GM12878 (cell line): Measurements from ENCODE around the gene SRC. TPM values are rescaled to one million over a fixed set of nuclear protein-coding genes. Genes with fewer than 3 reads are reported as not detected.

ENCODE experiments used
- HCFC1 ChIP-seq: fragments of 150-350 bp; IDR thresholded peaks from 2 replicates; pipeline ENCODE4 v1.6.1; 2014; ENCODE audit warnings: low read length
- HDAC6 ChIP-seq: fragments of 200-600 bp; sonication (generic); IDR thresholded peaks from one replicate; pipeline ENCODE4 v1.8.0; 2017; ENCODE audit warnings: antibody characterized with exemption; ENCODE audit not compliant: unreplicated experiment
- MTA3 ChIP-seq: IDR thresholded peaks from 2 replicates; pipeline ENCODE4 v1.6.1; 2012; ENCODE audit warnings: low read length, inconsistent platforms, borderline replicate concordance
- NFYA ChIP-seq: IDR thresholded peaks from 2 replicates; pipeline ENCODE4 v1.6.1; 2011; ENCODE audit warnings: low read depth, mild to moderate bottlenecking, low read length, improper control_type of control experiment, borderline replicate concordance
- RAD51 ChIP-seq: fragments of 450-650 bp; IDR thresholded peaks from 2 replicates; pipeline ENCODE4 v1.6.1; 2016; ENCODE audit warnings: moderate library complexity, mild to moderate bottlenecking, inconsistent platforms
- RCOR1 ChIP-seq: conservative IDR thresholded peaks from 2 replicates; pipeline ENCODE4 v1.6.1; 2012; ENCODE audit warnings: low read depth, low read length, improper control_type of control experiment
- SRF ChIP-seq, 2 experiments: IDR thresholded peaks; 2 replicates each; pipeline ENCODE4 v1.6.1; 2011; ENCODE audit warnings: low read depth in 2 of 2, low read length in 2 of 2, mild to moderate bottlenecking in 1 of 2, moderate library complexity in 1 of 2
- ZBED1 ChIP-seq: IDR thresholded peaks from 2 replicates; pipeline ENCODE4 v1.6.1; 2016; ENCODE audit warnings: borderline replicate concordance
- polyA plus RNA-seq, 11 experiments: library from polyadenylated mRNA; depleted of rRNA in 4 of 11; unstranded in 6 of 11; stranded (reverse) in 5 of 11; fragments of >200 nt; fragmentation: Nextera tagmentation in 4 of 11; fragmentation: Illumina TruSeq in 1 of 11; extraction: Ambion mirVana in 4 of 11; extraction: Trizol in 1 of 11; gene quantifications; 1 replicate in 1 of 11; 2 replicates in 10 of 11; pipeline versions ENCODE4 v1.2.1 to v1.2.3, GENCODE V29; 2011 to 2016; ENCODE audit warnings: inconsistent platforms in 2 of 11, missing spikeins in 2 of 11, low read depth in 1 of 11
- total RNA-seq, 4 experiments: library from RNA; depleted of rRNA in 3 of 4; stranded (reverse); fragments of >200 nt in 3 of 4; fragmentation: Illumina TruSeq in 1 of 4; extraction: Trizol in 1 of 4; gene quantifications; 2 replicates each; pipeline versions ENCODE4 v1.2.1 to v1.2.3, GENCODE V29; 2013 to 2021
- TF ChIP-seq, protein P1 (sequence below): fragments of 450-650 bp; IDR thresholded peaks from 2 replicates; pipeline ENCODE4 v1.6.1; 2016; ENCODE audit warnings: mild to moderate bottlenecking
- TF ChIP-seq, protein P2 (sequence below): IDR thresholded peaks from 2 replicates; pipeline ENCODE4 v1.6.1; 2011; ENCODE audit warnings: borderline replicate concordance, low read depth, mild to moderate bottlenecking, moderate library complexity, mixed read lengths, low read length; ENCODE audit not compliant: insufficient read depth; ENCODE audit errors: extremely low read length
- TF ChIP-seq, protein P3 (sequence below): fragments of 450-650 bp; IDR thresholded peaks from 2 replicates; pipeline ENCODE4 v1.6.1; 2018; ENCODE audit warnings: borderline replicate concordance, mild to moderate bottlenecking; ENCODE audit not compliant: partially characterized antibody

The SRC gene
- total and polyA plus RNA-seq, 10 of the 15 experiments (the other 5 are each of a cell fraction or from before 2014, with no cell fraction given), result 0.60 to 71.3 (median 27.2) TPM

DNA sequence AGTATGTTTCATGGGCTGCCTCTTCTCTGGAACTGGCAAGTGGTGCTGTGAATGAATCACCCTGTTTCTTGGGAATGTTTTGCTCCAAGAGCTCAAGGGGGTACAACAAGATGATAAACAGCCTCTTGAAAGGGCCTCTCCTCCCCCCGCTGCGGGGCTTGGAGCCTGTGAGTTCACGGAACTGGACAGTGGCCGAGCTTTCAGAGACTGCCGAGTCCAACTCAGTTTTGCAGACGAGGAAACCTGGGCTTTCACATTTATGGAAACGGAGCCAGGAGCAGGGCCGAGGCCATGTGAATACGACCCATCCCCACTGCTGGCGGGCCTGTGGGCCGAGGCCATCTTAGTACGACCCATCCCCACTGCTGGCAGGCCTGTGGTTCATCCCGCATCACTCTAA, 18.2 kb upstream of the SRC start (continued):
- TF ChIP-seq, protein P1, sequence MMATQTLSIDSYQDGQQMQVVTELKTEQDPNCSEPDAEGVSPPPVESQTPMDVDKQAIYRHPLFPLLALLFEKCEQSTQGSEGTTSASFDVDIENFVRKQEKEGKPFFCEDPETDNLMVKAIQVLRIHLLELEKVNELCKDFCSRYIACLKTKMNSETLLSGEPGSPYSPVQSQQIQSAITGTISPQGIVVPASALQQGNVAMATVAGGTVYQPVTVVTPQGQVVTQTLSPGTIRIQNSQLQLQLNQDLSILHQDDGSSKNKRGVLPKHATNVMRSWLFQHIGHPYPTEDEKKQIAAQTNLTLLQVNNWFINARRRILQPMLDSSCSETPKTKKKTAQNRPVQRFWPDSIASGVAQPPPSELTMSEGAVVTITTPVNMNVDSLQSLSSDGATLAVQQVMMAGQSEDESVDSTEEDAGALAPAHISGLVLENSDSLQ, result no peak
- no peak for TF ChIP-seq NFYA
- TF ChIP-seq, protein P2, sequence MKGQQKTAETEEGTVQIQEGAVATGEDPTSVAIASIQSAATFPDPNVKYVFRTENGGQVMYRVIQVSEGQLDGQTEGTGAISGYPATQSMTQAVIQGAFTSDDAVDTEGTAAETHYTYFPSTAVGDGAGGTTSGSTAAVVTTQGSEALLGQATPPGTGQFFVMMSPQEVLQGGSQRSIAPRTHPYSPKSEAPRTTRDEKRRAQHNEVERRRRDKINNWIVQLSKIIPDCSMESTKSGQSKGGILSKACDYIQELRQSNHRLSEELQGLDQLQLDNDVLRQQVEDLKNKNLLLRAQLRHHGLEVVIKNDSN, result no peak
- no peak for TF ChIP-seq HDAC6
- TF ChIP-seq RAD51, result no peak
- no peak for TF ChIP-seq ZBED1
- TF ChIP-seq RCOR1, result no peak
- no peak for TF ChIP-seq MTA3
- TF ChIP-seq, protein P3, sequence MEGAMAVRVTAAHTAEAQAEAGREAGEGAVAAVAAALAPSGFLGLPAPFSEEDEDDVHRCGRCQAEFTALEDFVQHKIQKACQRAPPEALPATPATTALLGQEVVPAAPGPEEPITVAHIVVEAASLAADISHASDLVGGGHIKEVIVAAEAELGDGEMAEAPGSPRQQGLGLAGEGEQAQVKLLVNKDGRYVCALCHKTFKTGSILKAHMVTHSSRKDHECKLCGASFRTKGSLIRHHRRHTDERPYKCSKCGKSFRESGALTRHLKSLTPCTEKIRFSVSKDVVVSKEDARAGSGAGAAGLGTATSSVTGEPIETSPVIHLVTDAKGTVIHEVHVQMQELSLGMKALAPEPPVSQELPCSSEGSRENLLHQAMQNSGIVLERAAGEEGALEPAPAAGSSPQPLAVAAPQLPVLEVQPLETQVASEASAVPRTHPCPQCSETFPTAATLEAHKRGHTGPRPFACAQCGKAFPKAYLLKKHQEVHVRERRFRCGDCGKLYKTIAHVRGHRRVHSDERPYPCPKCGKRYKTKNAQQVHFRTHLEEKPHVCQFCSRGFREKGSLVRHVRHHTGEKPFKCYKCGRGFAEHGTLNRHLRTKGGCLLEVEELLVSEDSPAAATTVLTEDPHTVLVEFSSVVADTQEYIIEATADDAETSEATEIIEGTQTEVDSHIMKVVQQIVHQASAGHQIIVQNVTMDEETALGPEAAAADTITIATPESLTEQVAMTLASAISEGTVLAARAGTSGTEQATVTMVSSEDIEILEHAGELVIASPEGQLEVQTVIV, result no peak
- TF ChIP-seq HCFC1, result no peak
- no peak for TF ChIP-seq SRF (IDR thresholded peaks at IDR 0.05; ENCODE audit: low read depth in 2 of 2, low read length in 2 of 2)
